HG03135 (cell line): ENCODE measurements around the gene WDR20.
"Not testable (repeated sequence)": the region's sequence is repeated elsewhere in the genome, so short reads cannot be mapped to it uniquely, and the experiment has no call there.

ENCODE experiments used
- ATAC-seq: cut with Tn5 transposase; IDR thresholded peaks from one replicate; pipeline ENCODE4 v1.9.1; 2021; ENCODE audit warnings: mild to moderate bottlenecking, moderate library complexity; ENCODE audit not compliant: unreplicated experiment

WDR20 gene

DNA sequence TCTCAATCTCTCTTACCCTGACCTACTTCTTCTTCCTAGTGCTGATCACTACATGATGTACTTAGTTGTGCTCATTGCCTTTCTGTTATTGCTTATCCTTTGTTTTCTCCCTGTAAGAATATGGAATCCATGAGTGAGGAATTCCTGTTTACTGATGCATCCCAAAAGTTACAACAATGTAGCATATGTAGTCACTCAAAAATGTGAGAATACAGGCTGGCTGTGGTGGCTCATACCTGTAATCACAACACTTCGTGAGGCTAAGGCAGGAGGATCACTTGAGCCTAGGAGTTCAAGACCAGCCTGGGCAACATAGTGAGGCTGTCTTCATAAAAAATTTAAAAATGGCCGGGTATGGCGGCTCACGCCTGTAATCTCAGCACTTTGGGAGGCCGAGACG lies 8.0 kb upstream of the WDR20 start:
- no peak for ATAC-seq

DNA sequence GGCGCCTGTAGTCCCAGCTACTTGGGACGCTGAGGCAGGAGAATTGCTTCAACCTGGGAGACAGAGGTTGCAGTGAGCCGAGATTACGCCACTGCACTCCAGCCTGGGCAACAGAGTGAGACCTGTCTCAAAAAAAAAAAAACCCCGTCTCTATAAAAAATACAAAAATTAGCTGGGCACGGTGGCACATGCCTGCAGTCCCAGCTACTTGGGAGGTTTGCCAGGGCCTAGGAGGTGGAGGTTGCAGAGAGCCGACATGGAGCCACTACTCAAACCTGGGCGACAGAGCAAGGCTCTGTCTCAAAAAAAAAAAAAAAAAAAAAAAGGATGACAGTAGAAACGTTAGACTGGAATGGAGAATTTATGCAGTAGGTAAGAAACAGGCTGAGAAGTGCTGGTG lies 5.7 kb upstream of the WDR20 start:
- ATAC-seq, result not testable (repeated sequence)

DNA sequence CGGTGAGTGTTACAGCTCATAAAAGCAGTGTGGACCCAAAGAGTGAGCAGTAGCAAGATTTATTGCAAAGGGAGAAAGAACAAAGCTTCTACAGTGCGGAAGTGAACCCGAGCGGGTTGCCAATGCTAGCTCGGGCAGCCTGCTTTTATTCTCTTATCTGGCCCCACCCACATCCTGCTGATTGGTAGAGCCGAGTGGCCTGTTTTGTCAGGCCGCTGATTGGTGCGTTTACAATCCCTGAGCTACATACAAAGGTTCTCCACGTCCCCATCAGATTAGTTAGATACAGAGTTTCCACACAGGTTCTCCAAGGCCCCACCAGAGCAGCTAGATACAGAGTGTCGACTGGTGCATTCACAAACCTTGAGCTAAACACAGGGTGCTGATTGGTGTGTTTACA lies 5.0 kb upstream of the WDR20 start:
- ATAC-seq, result not testable (repeated sequence)

DNA sequence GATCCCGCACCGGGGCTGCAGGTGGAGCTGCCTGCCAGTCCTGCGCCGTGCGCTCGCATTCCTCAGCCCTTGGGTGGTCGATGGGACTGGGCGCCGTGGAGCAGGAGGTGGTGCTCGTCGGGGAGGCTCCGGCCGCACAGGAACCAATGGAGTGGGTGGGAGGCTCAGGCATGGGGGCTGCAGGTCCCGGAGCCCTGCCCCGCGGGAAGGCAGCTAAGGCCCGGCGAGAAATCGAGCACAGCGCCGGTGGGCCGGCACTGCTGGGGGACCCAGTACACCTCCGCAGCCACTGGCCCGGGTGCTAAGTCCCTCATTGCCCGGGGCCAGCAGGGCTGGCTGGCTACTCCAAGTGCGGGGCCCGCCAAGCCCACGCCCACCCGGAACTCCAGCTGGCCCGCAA lies 4.2 kb upstream of the WDR20 start:
- ATAC-seq, result not testable (repeated sequence)

DNA sequence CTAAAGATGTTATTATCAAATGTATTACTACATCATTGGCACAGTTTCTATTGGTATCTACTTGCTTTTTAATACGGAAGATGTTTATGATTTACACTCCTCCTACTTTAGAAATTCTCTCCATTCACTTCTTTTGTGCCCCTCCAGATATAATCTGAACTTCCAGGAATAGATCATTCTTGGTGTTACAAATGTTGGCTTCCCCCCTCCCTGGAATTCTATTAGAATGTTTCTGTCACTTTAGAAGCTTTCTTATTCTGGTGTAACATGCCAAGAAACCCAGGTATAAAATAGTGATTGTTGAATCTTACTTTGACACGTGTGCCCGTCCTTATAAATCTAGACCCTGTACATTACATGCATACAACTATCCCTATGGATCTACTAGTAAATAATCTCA lies 1.2 kb upstream of the WDR20 start:
- ATAC-seq, result no peak

DNA sequence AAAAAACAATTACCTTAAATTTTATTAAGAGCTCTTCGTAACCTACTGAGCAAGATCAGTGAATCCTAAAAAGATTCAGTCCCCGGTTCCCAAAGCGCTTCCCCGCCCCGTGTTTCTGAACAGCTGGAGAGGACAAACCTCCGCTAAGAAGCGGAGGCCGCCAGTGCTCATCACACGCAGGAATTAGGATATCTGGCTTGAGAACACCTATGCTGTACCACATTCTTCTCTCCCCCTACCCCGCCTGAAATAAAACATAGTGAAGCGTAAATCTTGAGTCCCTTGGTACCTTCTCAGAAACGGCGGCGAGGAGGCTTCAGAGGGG lies 774 bp upstream of the WDR20 start:
- ATAC-seq, result no peak

DNA sequence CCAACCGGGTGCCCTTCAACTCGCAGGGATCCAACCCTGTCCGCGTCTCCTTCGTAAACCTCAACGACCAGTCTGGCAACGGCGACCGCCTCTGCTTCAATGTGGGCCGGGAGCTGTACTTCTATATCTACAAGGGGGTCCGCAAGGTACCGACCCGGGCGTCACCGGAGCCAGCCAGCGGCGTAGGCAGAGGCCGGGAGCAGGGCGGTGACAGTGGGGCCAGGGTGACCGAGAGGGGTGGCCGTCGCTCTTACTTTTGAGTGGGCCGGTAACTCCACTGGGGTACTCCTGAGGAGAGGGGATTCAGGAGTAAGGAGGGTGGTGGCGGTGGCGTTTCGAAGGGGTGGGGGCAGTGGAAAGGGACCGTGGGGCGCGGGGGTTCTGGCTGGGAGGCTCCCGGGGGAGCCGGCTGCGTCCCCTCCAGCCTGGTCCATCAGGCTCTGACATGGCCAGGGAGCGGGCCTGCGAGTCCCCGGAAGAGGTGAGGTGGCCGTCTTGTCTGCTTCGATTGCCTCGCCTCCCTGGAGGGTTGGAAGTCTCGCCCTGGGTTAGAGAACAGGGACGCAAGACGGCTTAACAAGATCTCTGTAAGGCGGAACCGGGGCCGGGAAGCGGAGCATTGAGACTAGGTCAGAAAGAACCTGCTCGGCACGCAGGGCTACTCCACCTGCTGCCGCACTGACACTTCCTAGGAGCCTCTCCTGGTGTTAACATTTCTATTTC lies 491 bp downstream of the WDR20 start:
- ATAC-seq, result peak; percentile 26

DNA sequence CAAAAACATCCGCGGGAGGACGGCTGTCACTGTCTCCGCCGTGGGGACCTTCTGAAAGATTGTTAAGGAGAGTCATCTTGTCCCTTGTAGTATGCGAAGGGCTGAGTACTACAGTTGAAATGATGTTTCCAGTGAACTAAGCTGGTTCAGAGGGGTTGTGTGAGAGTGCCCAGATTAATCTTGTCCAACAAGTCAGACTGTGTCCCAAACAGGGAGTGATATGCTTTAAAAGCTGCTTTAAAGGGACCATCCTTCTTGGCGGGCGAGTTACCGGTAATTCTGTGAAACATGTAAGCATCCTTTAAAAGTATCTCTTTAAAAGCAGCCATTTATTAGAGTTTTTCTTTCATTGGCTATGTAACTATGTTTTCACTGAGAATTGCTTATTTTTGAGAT lies 1.1 kb downstream of the WDR20 start:
- ATAC-seq, result no peak

DNA sequence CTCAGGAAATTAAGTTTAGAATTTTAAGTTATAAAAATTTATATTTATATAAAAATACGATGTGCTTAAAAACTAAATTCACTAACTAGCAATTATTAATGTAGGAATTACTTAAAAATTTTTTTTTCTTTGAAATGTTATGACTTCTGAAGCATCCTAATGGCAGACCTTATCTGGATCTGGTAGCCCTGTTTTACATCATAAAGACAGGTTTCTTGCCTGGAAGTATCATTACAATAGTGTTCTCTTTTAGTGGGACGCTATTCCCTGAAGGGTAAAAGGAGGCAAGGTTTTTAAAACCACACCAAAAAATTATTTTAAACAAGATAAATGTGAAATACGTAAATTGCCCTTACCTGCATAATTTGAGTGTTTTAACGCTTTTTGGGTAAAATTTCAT lies 2.1 kb downstream of the WDR20 start:
- ATAC-seq, result no peak

DNA sequence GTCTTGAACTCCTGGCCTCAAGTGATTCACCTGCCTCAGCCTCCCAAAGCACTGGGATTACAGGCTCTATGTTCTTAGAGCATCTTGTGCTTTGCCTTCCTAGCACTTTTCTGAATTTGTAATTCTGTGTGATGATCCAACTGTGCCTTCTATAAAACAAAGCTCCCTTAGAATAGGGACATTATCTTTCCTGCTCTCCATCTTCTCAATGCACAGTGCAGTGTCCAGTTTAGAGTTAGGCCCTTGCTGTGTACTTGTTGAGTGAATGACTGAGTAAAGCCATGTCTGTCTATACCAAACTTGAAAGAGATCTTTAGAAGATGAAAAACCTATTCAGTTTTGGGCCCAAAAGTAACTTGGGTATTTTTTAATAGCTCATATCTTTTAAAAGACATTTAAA lies 5.2 kb downstream of the WDR20 start:
- ATAC-seq, result no peak

DNA sequence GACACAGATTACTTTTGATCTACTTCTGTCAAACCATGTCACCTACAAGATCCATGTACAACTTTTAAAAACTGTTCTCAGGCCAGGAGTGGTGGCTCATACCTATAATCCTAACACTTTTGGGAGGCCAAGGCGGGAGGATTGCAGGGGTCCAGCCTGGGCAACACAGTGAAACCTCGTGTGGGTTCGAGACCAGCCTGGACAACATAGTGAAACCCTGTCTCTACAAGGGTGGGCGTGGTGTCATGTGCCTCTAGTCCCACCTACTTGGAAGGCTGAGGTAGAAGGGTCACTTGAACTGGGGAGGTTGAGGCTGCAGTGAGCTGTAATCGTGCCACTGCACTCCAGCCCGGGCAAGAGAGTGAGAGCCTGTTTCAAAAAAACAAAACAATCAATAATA lies 5.7 kb downstream of the WDR20 start:
- ATAC-seq, result no peak

DNA sequence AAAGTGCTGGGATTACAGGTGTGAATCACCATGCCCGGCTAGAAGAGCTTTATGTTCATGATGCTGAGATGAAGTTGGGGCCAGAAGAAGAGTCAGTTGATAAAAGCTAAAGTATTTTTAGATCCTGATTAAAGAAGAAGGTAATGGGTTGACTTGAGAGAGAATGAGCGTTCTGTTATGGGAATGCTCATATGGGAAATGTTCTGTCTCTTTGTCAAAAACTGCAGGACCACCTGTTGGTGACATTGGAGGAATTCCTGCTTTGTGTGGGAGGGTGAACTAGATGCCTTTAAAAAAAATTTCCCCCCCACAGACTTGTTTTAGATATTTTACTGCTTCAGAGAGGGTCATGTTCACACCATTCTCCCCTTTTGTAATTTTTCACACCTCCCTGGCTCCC lies 6.7 kb downstream of the WDR20 start:
- ATAC-seq, result no peak

DNA sequence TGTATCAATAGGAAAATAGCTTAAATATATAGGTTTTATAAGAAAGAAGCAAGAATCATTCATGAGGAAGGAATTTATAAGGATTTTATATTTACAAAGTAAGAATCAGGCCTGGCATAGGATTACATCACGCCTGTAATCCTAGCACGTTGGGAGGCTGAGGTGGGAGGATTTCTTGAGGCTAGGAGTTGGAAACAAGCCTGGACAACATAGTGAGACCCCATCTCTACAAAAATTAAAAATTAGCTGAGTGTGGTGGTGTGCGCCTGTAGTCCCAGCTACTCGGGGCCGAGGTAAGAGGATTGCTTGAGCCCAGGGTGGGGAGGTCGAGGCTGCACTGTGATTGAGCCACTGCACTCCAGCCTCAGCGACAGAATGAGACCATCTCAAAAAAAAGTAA lies 10.4 kb downstream of the WDR20 start:
- ATAC-seq, result no peak

DNA sequence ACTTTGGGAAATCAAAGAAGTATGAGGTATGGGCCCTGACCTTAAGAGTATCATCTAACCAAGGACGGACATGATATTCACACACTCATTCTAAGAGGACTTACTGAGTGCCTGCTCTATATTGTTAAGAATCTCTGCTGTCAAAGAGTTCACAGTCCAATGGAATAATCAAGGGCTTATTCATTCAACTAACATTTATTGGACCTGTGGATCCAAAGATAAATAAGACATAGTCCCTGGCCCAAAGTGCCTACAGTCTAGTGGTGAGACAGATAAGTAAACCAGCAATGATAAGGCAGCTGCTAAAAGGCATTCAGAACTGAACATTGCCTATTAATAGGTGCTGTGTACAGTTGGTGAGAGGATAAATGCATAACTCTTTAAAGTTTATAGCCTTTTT lies 11.0 kb downstream of the WDR20 start:
- ATAC-seq, result no peak

DNA sequence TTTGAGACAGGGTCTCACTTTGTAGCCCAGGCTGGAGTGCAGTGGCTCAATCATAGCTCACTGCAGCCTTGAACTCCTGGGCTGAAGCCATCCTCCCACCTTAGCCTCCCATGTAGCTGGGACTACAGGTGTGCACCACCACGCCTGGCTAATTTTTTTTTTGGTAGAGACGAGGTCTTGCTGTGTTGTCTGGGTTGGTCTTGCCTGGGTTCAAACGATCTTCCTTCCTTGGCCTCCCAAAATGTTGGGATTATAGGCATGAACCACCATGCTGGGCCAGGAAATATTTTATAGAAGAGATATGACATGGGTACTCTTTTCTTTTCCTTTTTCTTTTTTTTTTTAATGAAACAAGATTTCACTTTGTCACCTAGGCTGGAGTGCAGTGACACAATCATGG lies 11.7 kb downstream of the WDR20 start:
- not testable (repeated sequence) for ATAC-seq

DNA sequence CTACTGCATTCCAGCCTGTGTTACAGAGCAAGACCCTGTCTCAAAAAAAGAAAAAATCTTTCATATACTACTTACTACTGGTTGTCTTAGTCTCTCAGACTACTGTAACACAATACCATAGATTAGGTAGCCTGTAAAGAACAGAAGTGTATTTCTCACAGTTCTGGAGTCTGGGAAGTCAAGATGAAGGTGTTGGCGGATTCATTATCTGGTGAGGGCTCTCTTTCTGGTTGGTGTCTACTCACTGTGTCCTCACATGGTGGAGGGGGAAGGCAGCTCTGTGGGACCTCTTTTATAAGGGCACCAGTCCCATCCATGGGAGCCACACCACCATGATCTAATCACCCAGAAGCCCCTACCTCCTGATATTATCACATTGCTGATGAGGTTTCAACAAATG lies 14.4 kb downstream of the WDR20 start:
- ATAC-seq, result no peak

DNA sequence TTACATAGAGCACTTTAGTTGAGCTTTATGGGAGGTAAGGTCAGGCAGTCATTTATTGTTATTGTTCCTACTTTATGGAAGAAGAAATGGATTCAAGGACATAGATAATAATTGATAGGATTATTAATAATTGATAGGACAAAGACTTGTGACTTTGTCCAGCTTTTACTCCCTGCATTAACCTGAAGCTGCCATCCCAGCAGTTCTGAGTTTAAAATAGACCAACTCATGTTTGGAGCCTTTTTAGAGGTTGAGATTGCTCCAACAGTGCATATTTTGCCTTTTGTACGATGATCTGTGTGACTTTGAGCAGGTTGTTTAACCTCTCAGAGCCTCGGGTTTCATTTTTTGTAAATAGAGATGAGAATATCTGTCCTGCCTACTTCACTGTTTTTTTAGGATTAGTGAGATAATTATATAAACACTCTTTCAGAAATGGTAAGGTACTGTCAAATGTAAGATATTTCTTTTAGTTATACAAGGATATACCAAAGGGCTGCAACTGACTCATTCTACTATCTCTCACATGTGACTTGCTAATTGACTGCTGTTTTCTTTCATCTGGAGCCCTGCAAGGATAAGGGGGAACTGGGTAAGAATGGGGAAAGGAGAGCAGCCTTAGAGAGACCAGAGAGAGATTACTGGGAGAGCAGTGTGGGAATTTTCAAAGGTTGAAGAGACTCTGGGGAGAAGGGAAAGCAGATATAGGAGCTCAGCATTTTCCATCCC lies 15.3 kb downstream of the WDR20 start:
- no peak for ATAC-seq

DNA sequence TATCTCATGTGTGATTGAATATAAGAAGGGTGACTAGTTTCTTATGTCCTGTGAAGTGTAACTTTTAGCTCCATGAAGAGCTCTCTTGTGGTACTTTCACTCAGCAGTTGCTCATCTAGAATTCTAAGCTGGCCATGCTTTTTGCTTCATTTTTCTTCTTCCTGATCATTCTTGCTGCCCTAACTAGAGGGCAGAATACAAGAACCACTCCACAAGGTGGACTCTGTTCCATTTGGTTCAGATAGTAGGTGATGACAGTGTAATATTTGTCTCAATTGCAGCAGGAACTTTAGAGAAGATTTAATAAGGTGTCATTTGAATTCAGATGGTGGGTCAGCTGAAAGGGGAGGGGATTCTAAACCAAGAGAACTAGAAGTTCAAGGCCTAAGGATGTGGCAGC lies 17.6 kb downstream of the WDR20 start:
- ATAC-seq, result no peak

DNA sequence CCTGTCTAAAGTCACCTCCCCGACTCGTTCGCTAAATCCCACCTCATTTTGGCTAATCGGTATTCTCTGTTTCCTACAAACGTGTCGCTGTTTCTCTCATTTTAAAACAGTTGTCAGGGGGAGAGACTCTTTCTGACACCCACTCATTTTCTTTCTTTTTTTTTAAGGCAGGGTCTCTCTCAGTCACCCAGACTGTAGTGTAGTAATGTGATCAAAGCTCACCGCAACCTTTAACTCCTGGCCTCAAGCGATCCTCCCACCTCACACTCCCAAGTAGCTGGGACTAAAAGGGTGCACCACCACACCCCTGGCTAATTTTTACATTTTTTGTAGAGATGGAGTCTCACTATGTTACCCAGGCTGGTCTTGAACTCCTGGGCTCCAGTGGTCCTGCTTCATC lies 19.1 kb downstream of the WDR20 start:
- no peak for ATAC-seq

DNA sequence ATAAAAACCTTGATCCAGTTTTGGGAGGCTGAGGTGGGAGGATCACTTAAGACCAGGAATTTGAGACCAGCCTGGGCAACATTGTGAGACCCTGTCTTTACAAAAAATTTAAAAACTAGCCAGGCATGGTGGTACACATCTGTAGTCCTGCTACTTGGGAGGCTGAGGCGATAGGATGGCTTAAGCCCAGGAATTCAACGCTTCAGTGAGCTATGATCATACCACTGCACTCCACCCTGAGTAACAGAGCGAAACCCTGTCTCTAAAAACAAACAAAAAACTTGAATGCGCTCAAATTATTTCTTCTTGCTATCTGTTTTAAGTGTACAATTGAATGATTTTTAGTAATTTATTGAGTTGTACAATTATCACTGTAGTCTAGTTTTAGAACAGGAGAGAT lies 20.1 kb downstream of the WDR20 start:
- ATAC-seq, result no peak

DNA sequence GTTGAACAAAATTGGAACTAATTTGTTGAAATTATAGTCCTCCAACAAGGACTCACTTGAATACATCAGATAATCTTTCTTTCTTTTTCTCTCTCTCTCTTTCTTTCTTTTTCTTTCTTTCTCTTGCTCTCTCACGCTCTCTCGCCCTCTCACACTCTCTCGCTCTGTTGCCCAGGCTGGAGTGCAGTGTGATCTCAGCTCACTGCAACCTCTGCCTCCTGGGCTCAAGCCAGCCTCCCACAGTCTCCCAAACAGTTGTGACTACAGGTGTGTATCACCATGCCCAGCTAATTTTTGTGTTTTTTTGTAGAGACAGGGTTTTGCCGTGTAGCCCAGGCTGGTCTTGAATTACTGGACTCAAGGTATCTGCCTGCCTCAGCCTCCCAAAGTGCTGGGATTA lies 22.8 kb downstream of the WDR20 start:
- ATAC-seq, result no peak

DNA sequence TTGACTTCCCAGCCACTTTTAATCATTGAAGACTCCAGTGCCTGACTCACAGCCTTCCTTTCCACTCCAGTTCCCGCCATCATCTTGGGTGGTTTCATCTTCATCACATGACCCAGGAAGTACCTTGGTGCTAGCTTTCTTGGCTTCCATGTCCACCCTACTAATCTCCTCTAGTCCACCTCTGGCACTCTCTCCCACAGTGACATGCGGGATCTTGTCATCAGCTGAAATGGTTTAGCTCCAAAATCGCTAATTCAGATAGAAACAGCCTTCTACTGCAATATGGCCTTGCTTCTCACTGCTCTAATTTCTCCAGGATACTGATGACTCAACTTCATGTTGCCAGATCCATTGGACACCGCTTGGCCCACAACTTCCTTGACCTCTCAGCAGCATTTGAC lies 24.5 kb downstream of the WDR20 start:
- no peak for ATAC-seq

DNA sequence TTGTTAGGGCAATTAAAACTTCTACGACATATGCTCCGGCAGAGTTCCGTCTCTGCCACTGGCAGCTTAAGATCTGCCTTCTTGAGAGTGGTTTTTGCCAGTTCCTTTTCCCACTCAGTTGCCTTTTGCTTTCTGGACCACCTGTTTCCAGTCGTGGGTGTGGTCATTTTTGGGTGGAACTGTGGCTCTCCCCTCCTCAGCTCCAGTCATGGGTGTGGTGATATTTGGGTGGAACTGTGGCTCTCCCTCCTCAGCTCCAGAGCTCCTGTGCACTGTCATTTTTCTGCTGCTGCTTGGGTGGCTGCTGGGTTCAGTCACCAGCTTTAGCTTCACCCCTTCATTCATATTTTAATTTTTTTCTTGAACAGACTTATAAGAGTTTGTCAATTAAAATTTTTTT lies 25.3 kb downstream of the WDR20 start:
- no peak for ATAC-seq
